ENCODE results near the gene RAD9A.

RAD9A gene

GRCh38 chr11:67405196-67405567, 13.4 kb downstream of the RAD9A start:
- ChIA-PET CTCF (no interaction called here), POLR2A (interaction anchor here (1.3 kb wide), 1 partner anchor 13 kb away, joined by 4 read pairs; no protein-coding TSS in a partner anchor)
- TF ChIP-seq NFRKB (IDR thresholded peaks at IDR 0.05) (no peak), FOXA1 (IDR thresholded peaks at IDR 0.05) (no peak), BHLHE40 (IDR thresholded peaks at IDR 0.05; ENCODE audit: borderline replicate concordance) (no peak), ARNT (IDR thresholded peaks at IDR 0.05) (no peak), SP1 (IDR thresholded peaks at IDR 0.05) (no peak), FOXM1 (IDR thresholded peaks at IDR 0.05; ENCODE audit: borderline replicate concordance) (no peak), SUZ12 (IDR thresholded peaks at IDR 0.05) (no peak), HDGF (IDR thresholded peaks at IDR 0.05; ENCODE audit: borderline replicate concordance) (no peak), ELF4 (IDR thresholded peaks at IDR 0.05) (no peak), CTBP1 (IDR thresholded peaks at IDR 0.05; ENCODE audit: borderline replicate concordance) (no peak), TARDBP (IDR thresholded peaks at IDR 0.05) (no peak), LEF1 (IDR thresholded peaks at IDR 0.05; ENCODE audit: borderline replicate concordance) (no peak), ZNF384 (IDR thresholded peaks at IDR 0.05) (no peak)

DNA sequence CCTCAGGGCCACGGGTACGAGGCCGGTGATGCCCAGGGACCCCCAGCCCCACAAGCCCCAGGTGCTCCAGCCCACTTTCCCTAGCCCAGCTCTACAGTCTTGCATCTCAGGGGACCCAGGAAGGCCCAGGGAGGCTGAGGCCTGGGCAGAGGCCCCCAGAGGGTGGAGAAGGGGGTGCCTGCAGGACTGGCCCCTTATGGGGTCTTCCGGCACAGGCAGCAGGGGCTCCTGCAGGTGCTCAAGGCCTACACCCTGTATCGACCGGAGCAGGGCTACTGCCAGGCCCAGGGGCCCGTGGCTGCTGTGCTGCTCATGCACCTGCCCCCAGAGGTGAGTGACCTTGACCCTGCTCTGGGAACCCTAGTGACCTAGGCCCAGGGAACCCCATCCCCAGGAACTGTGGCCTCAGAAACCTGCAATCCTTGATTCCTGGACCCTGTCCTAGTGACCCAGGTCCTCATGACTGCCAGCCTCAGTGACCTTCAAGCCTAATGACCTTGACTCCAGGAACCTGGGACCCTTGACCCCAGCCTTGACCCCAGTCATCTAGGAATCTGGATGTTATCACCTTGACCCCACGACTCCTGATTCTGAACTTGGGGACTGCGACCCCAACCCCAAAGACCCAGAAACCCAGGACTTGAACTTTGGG, 14.0 kb downstream of the RAD9A start:
- DNase-seq (ENCODE audit: extremely low spot score) = no peak
- ChIA-PET CTCF (no interaction called here), POLR2A (no interaction called here)
- TF ChIP-seq PKNOX1 (IDR thresholded peaks at IDR 0.05) (no peak), LEF1 (IDR thresholded peaks at IDR 0.05; ENCODE audit: borderline replicate concordance) (no peak), NFRKB (IDR thresholded peaks at IDR 0.05) (no peak), HDGF (IDR thresholded peaks at IDR 0.05; ENCODE audit: borderline replicate concordance) (no peak), TARDBP (IDR thresholded peaks at IDR 0.05) (no peak), FOXA1 (IDR thresholded peaks at IDR 0.05) (no peak), CTBP1 (IDR thresholded peaks at IDR 0.05; ENCODE audit: borderline replicate concordance) (no peak)

More at GRCh38 chr11:67405196-67405567, 13.4 kb downstream of the RAD9A start:
- no peak for DNase-seq (ENCODE audit: extremely low spot score)

DNA sequence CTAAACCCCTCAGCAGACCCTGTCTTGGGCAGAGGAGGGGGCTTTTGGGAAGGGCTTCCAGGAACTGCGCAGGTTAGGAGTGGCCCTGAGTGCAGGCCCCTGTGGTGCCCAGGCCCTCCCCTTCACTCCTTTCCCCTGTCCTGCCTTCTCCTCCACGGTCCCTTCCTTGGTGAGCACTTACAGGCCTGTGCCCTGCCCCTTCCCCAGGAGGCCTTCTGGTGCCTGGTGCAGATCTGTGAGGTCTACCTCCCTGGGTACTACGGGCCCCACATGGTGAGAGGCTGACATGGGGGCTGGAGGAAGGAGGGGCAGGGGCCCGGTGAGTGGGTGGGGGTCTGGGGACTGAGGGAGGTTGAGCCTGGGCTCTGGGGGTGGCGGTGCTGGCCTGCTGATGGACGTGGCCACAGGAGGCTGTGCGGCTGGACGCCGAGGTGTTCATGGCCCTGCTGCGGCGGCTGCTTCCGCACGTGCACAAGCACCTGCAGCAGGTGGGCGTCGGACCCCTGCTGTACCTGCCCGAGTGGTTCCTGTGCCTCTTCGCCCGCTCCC, 14.7 kb downstream of the RAD9A start:
- TF ChIP-seq TARDBP (IDR thresholded peaks at IDR 0.05) (no peak), SP1 (IDR thresholded peaks at IDR 0.05) (no peak), FOXM1 (IDR thresholded peaks at IDR 0.05; ENCODE audit: borderline replicate concordance) (no peak), ARNT (IDR thresholded peaks at IDR 0.05) (no peak), PKNOX1 (IDR thresholded peaks at IDR 0.05) (no peak), L3MBTL2 (conservative IDR thresholded peaks at IDR 0.05) (no peak), ELF4 (IDR thresholded peaks at IDR 0.05) (no peak), HDGF (IDR thresholded peaks at IDR 0.05; ENCODE audit: borderline replicate concordance) (no peak), FOXK2 (IDR thresholded peaks at IDR 0.05) (no peak), CTBP1 (IDR thresholded peaks at IDR 0.05; ENCODE audit: borderline replicate concordance) (no peak), BHLHE40 (IDR thresholded peaks at IDR 0.05; ENCODE audit: borderline replicate concordance) (no peak), NFRKB (IDR thresholded peaks at IDR 0.05) (no peak), ZNF384 (IDR thresholded peaks at IDR 0.05) (no peak), FOXA1 (IDR thresholded peaks at IDR 0.05) (no peak), SUZ12 (IDR thresholded peaks at IDR 0.05) (no peak), LEF1 (IDR thresholded peaks at IDR 0.05; ENCODE audit: borderline replicate concordance) (no peak)
- ChIA-PET CTCF (interaction anchor here (1.0 kb wide), 1 partner anchor 62 kb away, joined by 3 read pairs; the partner anchor contains the start of gene TMEM134), POLR2A (interaction anchor here (1.6 kb wide), 1 partner anchor 15 kb away, joined by 7 read pairs; the partner anchor contains the start of gene RAD9A)
- no peak for DNase-seq (ENCODE audit: extremely low spot score)

GRCh38 chr11:67406969-67407687, 15.3 kb downstream of the RAD9A start:
- ChIA-PET CTCF (interaction anchor here (1.0 to 1.2 kb wide), 2 partner anchors 14 to 61 kb away, joined by 3 to 4 read pairs; partner anchors contain the start of gene TMEM134), POLR2A (interaction anchor here (1.6 to 1.9 kb wide), 2 partner anchors 13 to 16 kb away, joined by 6 to 7 read pairs; partner anchors contain the start of gene RAD9A)
- no peak for DNase-seq (ENCODE audit: extremely low spot score)
- TF ChIP-seq FOXM1 (IDR thresholded peaks at IDR 0.05; ENCODE audit: borderline replicate concordance) (no peak), FOXK2 (IDR thresholded peaks at IDR 0.05) (no peak), ZNF384 (IDR thresholded peaks at IDR 0.05) (no peak)

- DNase-seq (ENCODE audit: extremely low spot score) = no peak
- ChIA-PET CTCF (interaction anchor here (1.0 to 1.2 kb wide), 2 partner anchors 13 to 61 kb away, joined by 3 to 4 read pairs; partner anchors contain the start of gene TMEM134), POLR2A (interaction anchor here (1.6 to 1.9 kb wide), 2 partner anchors 12 to 16 kb away, joined by 6 to 7 read pairs; partner anchors contain the start of gene RAD9A)
- TF ChIP-seq FOXM1 (IDR thresholded peaks at IDR 0.05; ENCODE audit: borderline replicate concordance) = no peak
- no peak for TF ChIP-seq TARDBP (IDR thresholded peaks at IDR 0.05)
- no peak for TF ChIP-seq ZNF384 (IDR thresholded peaks at IDR 0.05)
- no peak for TF ChIP-seq CTBP1 (IDR thresholded peaks at IDR 0.05; ENCODE audit: borderline replicate concordance)
- no peak for TF ChIP-seq L3MBTL2 (conservative IDR thresholded peaks at IDR 0.05)
- no peak for TF ChIP-seq PKNOX1 (IDR thresholded peaks at IDR 0.05)
- TF ChIP-seq SP1 (IDR thresholded peaks at IDR 0.05) = no peak
- no peak for TF ChIP-seq LEF1 (IDR thresholded peaks at IDR 0.05; ENCODE audit: borderline replicate concordance)
Measured at GRCh38 chr11:67407688-67408163, 15.9 kb downstream of the RAD9A start.

Measured in HEK293T (cell line).